Trophoblast cell (in vitro differentiated cells and primary cell): Measurements from ENCODE around the gene HIKESHI. TPM values are rescaled to one million over a fixed set of nuclear protein-coding genes. Genes with fewer than 3 reads are reported as not detected.

Source experiments
- DNase-seq, 2 donors: peaks; one replicate each; pipeline ENCODE4 v3.0.0-alpha.2; 2016
- H2AFZ ChIP-seq: 2 replicates; pipeline ENCODE4 v1.6.1; 2013; ENCODE audit warnings: low read length, moderate library complexity, mild to moderate bottlenecking; ENCODE audit not compliant: insufficient read depth, poor library complexity
- H2AK5ac ChIP-seq: 2 replicates; pipeline ENCODE4 v1.6.1; 2013; ENCODE audit warnings: mild to moderate bottlenecking, low read length
- H2BK120ac ChIP-seq: 2 replicates; pipeline ENCODE4 v1.6.1; 2013; ENCODE audit warnings: low read length, mild to moderate bottlenecking, moderate library complexity; ENCODE audit not compliant: insufficient read depth, poor library complexity
- H2BK12ac ChIP-seq: 2 replicates; pipeline ENCODE4 v1.6.1; 2013; ENCODE audit warnings: mild to moderate bottlenecking, low read length, moderate library complexity
- H2BK5ac ChIP-seq: 2 replicates; pipeline ENCODE4 v1.6.1; 2013; ENCODE audit warnings: low read length, low read depth, moderate library complexity, mild to moderate bottlenecking; ENCODE audit not compliant: poor library complexity
- H3K14ac ChIP-seq: 2 replicates; pipeline ENCODE4 v1.6.1; 2013; ENCODE audit warnings: mild to moderate bottlenecking, low read length
- H3K18ac ChIP-seq: 2 replicates; pipeline ENCODE4 v1.6.1; 2013; ENCODE audit warnings: mild to moderate bottlenecking, low read length
- H3K23ac ChIP-seq: 2 replicates; pipeline ENCODE4 v1.6.1; 2013; ENCODE audit warnings: low read length
- H3K27ac ChIP-seq: 2 replicates; pipeline ENCODE4 v1.5.1; 2013; ENCODE audit warnings: low read depth, mild to moderate bottlenecking, inconsistent platforms, low read length, moderate library complexity
- H3K27me3 ChIP-seq: 2 replicates; pipeline ENCODE4 v1.6.1; 2013; ENCODE audit warnings: inconsistent platforms, mild to moderate bottlenecking, low read length, moderate library complexity; ENCODE audit not compliant: insufficient read depth
- H3K36me3 ChIP-seq, 2 experiments: 1 replicate in 1 of 2; 2 replicates in 1 of 2; pipeline ENCODE4 v1.6.1; 2013; ENCODE audit warnings: low read length in 2 of 2, mild to moderate bottlenecking in 2 of 2, moderate library complexity in 1 of 2; ENCODE audit not compliant: insufficient read depth in 2 of 2, control insufficient read depth in 1 of 2
- H3K4ac ChIP-seq: 2 replicates; pipeline ENCODE4 v1.6.1; 2013; ENCODE audit warnings: low read depth, mild to moderate bottlenecking, low read length, moderate library complexity
- H3K4me1 ChIP-seq, 2 experiments: 1 replicate in 1 of 2; 2 replicates in 1 of 2; pipeline ENCODE4 v1.6.1; 2013; ENCODE audit warnings: low read length in 2 of 2, mild to moderate bottlenecking in 2 of 2, moderate library complexity in 1 of 2; ENCODE audit not compliant: insufficient read depth in 2 of 2, control insufficient read depth in 1 of 2
- H3K4me2 ChIP-seq: 2 replicates; pipeline ENCODE4 v1.6.1; 2013; ENCODE audit warnings: inconsistent platforms, mild to moderate bottlenecking, low read length, moderate library complexity
- H3K4me3 ChIP-seq: 2 replicates; pipeline ENCODE4 v1.5.1; 2013; ENCODE audit warnings: mild to moderate bottlenecking, low read depth, low read length, inconsistent platforms
- H3K79me1 ChIP-seq: one replicate; pipeline ENCODE4 v1.6.1; 2013; ENCODE audit warnings: low read length
- H3K79me2 ChIP-seq: 2 replicates; pipeline ENCODE4 v1.6.1; 2013; ENCODE audit warnings: low read length, mild to moderate bottlenecking; ENCODE audit not compliant: control insufficient read depth, insufficient read depth, poor library complexity
- H3K9ac ChIP-seq: 2 replicates; pipeline ENCODE4 v1.6.1; 2013; ENCODE audit warnings: mild to moderate bottlenecking, low read length
- H3K9me3 ChIP-seq: 2 replicates; pipeline ENCODE4 v1.6.1; 2013; ENCODE audit warnings: low read depth, mild to moderate bottlenecking, control low read depth, inconsistent platforms, low read length; ENCODE audit not compliant: insufficient read depth
- H4K12ac ChIP-seq: 2 replicates; pipeline ENCODE4 v1.6.1; 2013; ENCODE audit warnings: low read depth, mild to moderate bottlenecking, low read length, moderate library complexity
- H4K8ac ChIP-seq: 2 replicates; pipeline ENCODE4 v1.6.1; 2013; ENCODE audit warnings: low read depth, mild to moderate bottlenecking, low read length, moderate library complexity
- H4K91ac ChIP-seq: one replicate; pipeline ENCODE4 v1.6.1; 2013; ENCODE audit warnings: low read depth, mild to moderate bottlenecking, low read length, moderate library complexity
- WGBS: extraction: QIAGEN DNeasy Blood & Tissue Kit; methylation state at CpG from one replicate; pipeline ENCODE4 v1.1.7; 2013; ENCODE audit warnings: missing lambda C conversion rate; ENCODE audit not compliant: insufficient read length, insufficient coverage; ENCODE audit errors: extremely low coverage; 5-methylcytosine and 5-hydroxymethylcytosine counted together
- polyA plus RNA-seq: library from polyadenylated mRNA; stranded (reverse); fragments of 200-250 nt; gene quantifications from 2 replicates; pipeline ENCODE4 v1.2.3, GENCODE V29; 2013

The HIKESHI gene
- 77.6 and 79.3 TPM in 2 replicates for polyA plus RNA-seq

- H4K91ac ChIP-seq: peak within 1 kb of the TSS; percentile 78
- peak within 1 kb of the TSS; percentile 66 for H3K14ac ChIP-seq
- peak within 1 kb of the TSS; percentile 33 for H2AFZ ChIP-seq
- H3K4me1 ChIP-seq: no peaks in the 10 kb centered on the region
- no peaks in the 10 kb centered on the region for H3K27me3 ChIP-seq
- peak within 1 kb of the TSS; percentile 9 for H3K27ac ChIP-seq
- H2BK5ac ChIP-seq: peak within 1 kb of the TSS; percentile 80
- H4K12ac ChIP-seq: peak within 1 kb of the TSS; percentile 59
- H3K4ac ChIP-seq: peak within 1 kb of the TSS; percentile 60
- peak within 1 kb of the TSS; percentile 49 for H2BK120ac ChIP-seq
- peak within 1 kb of the TSS; percentile 86 for H4K8ac ChIP-seq
- H3K79me1 ChIP-seq: peaks cover 6% of the 10 kb centered on the region
- no peaks in the 10 kb centered on the region for H3K9me3 ChIP-seq
- H3K18ac ChIP-seq: peak within 1 kb of the TSS; percentile 91
- DNase-seq: peak; percentile 96
- no CpG with 5 or more reads among the region's 30 CpGs for WGBS
- peak within 1 kb of the TSS; percentile 73 for H3K4me2 ChIP-seq
- no peak within 1 kb of the TSS for H3K23ac ChIP-seq
- peaks cover 5% of the 10 kb centered on the region for H3K79me2 ChIP-seq
- peak within 1 kb of the TSS; percentile 85 for H3K4me3 ChIP-seq
- peak within 1 kb of the TSS; percentile 77 for H3K9ac ChIP-seq
- no peak within 1 kb of the TSS for H2BK12ac ChIP-seq
- H2AK5ac ChIP-seq: peak within 1 kb of the TSS; percentile 16
- no peaks in the 10 kb centered on the region for H3K36me3 ChIP-seq
Measured at GRCh38 chr11:86302092-86302793, at the start of gene HIKESHI. HIKESHI (plus strand) TSS chr11:86302240; CDS start chr11:86302449, 209 bp downstream.

GRCh38 chr11:86255896-86256295, 46.1 kb upstream of the HIKESHI start:
- H2AK5ac ChIP-seq: no peak overlapping the region
- no peak for DNase-seq
- H3K14ac ChIP-seq: no peak overlapping the region
- no peak overlapping the region for H3K4ac ChIP-seq
- no peak overlapping the region for H3K9ac ChIP-seq
- H3K4me1 ChIP-seq: no peaks in the 10 kb centered on the region
- no peak overlapping the region for H3K27ac ChIP-seq
- peaks cover 8 to 13% of the 10 kb centered on the region in 2 experiments for H3K36me3 ChIP-seq
- no peak overlapping the region for H4K8ac ChIP-seq
- H3K9me3 ChIP-seq: no peaks in the 10 kb centered on the region
- no peak overlapping the region for H4K91ac ChIP-seq
- no peak overlapping the region for H4K12ac ChIP-seq
- no peak overlapping the region for H2BK120ac ChIP-seq
- no peak overlapping the region for H3K23ac ChIP-seq
- no peak overlapping the region for H2BK5ac ChIP-seq
- H3K4me3 ChIP-seq: no peak overlapping the region
- no peak overlapping the region for H3K4me2 ChIP-seq
- H3K79me2 ChIP-seq: no peaks in the 10 kb centered on the region
- H3K79me1 ChIP-seq: no peaks in the 10 kb centered on the region
- H3K27me3 ChIP-seq: no peaks in the 10 kb centered on the region
- no CpG with 5 or more reads among the region's 1 CpG for WGBS
- H2AFZ ChIP-seq: no peak overlapping the region
- no peak overlapping the region for H3K18ac ChIP-seq
- no peak overlapping the region for H2BK12ac ChIP-seq

DNA sequence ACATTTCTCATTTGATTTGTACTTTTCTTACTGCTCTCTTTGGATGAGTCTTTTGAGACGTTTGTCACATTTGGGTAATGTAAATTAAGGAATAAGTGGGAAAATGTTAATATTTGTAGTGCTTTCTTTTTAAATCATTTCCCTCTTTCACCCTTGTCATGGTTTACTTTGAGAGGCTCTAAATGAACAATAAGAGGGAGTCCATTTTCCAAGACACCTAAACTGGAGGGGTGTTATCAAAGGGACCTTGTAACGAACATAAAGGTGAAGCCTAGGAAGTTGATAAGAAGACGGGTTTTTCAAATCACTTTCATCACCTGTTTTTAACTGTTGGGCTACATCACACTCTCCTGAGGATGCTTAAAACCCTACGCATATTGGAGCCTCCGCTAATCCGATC, 45.4 kb upstream of the HIKESHI start:
- H3K9me3 ChIP-seq: no peaks in the 10 kb centered on the region
- no peak for DNase-seq
- H3K4me1 ChIP-seq: no peaks in the 10 kb centered on the region
- H3K9ac ChIP-seq: no peak overlapping the region
- WGBS: 100% methylated on average over 1 of the region's 6 CpGs
- H2AFZ ChIP-seq: no peak overlapping the region
- H3K27ac ChIP-seq: no peak overlapping the region
- H3K36me3 ChIP-seq: peaks cover 10 to 18% of the 10 kb centered on the region in 2 experiments
- no peak overlapping the region for H2BK120ac ChIP-seq
- no peak overlapping the region for H4K8ac ChIP-seq
- no peak overlapping the region for H3K4me2 ChIP-seq
- H4K12ac ChIP-seq: no peak overlapping the region
- H3K79me2 ChIP-seq: no peaks in the 10 kb centered on the region
- H3K23ac ChIP-seq: no peak overlapping the region
- no peak overlapping the region for H3K14ac ChIP-seq
- no peak overlapping the region for H3K4ac ChIP-seq
- no peak overlapping the region for H4K91ac ChIP-seq
- H3K27me3 ChIP-seq: no peaks in the 10 kb centered on the region
- no peaks in the 10 kb centered on the region for H3K79me1 ChIP-seq
- H2BK5ac ChIP-seq: no peak overlapping the region
- no peak overlapping the region for H3K18ac ChIP-seq
- no peak overlapping the region for H2AK5ac ChIP-seq
- H3K4me3 ChIP-seq: no peak overlapping the region
- no peak overlapping the region for H2BK12ac ChIP-seq

GRCh38 chr11:86257446-86257845, 44.6 kb upstream of the HIKESHI start:
- H3K79me2 ChIP-seq: no peaks in the 10 kb centered on the region
- no peak overlapping the region for H3K23ac ChIP-seq
- H3K14ac ChIP-seq: no peak overlapping the region
- H3K4me3 ChIP-seq: no peak overlapping the region
- no peak overlapping the region for H4K91ac ChIP-seq
- H3K36me3 ChIP-seq: peaks cover 13 to 20% of the 10 kb centered on the region in 2 experiments
- no peak overlapping the region for H2BK120ac ChIP-seq
- H3K4me2 ChIP-seq: no peak overlapping the region
- H3K9ac ChIP-seq: no peak overlapping the region
- no peaks in the 10 kb centered on the region for H3K4me1 ChIP-seq
- no peak overlapping the region for H4K12ac ChIP-seq
- no peak overlapping the region for H2AK5ac ChIP-seq
- H3K9me3 ChIP-seq: no peaks in the 10 kb centered on the region
- no peaks in the 10 kb centered on the region for H3K27me3 ChIP-seq
- DNase-seq: no peak
- no peaks in the 10 kb centered on the region for H3K79me1 ChIP-seq
- H2BK12ac ChIP-seq: no peak overlapping the region
- no peak overlapping the region for H2BK5ac ChIP-seq
- H3K18ac ChIP-seq: no peak overlapping the region
- no peak overlapping the region for H4K8ac ChIP-seq
- H2AFZ ChIP-seq: no peak overlapping the region
- H3K4ac ChIP-seq: no peak overlapping the region
- H3K27ac ChIP-seq: no peak overlapping the region
